Peyer's patch (tissue), 4 donors: ENCODE results near the gene MIOS.

Experiments used
- CTCF ChIP-seq, 6 experiments: fragments of 450-650 bp in 4 of 6; fragments of 200-600 bp in 2 of 6; sonication (generic) in 1 of 6; IDR thresholded peaks; one replicate each; pipeline ENCODE4 v1.5.1; 2017 to 2019; ENCODE audit warnings: antibody characterized with exemption in 6 of 6, mild to moderate bottlenecking in 3 of 6, moderate library complexity in 1 of 6
- POLR2A ChIP-seq, 2 donors: fragments of 450-650 bp; IDR thresholded peaks; one replicate each; pipeline ENCODE4 v1.5.1; 2017; ENCODE audit warnings: antibody characterized with exemption in 2 of 2, mild to moderate bottlenecking in 2 of 2, moderate library complexity in 2 of 2

- TF ChIP-seq CTCF (IDR thresholded peaks at IDR 0.05) (no peak), POLR2A (IDR thresholded peaks at IDR 0.05) (no peak)
These were observed 15.9 kb downstream of the MIOS start for GRCh38 chr7:7582596-7582995.
